Measurements from ENCODE around the gene FUCA1.

GRCh38 chr1:23914921-23915320 lies 46.8 kb upstream of the FUCA1 start:
- TF ChIP-seq CTCF (IDR thresholded peaks at IDR 0.05) (no peak), POLR2A (IDR thresholded peaks at IDR 0.05) (no peak)
